HG03060 (cell line): ENCODE data around the gene CSH2.
"Not testable (repeated sequence)": the region's sequence is repeated elsewhere in the genome, so short reads cannot be mapped to it uniquely, and the experiment has no call there.

Experiments
- ATAC-seq: cut with Tn5 transposase; IDR thresholded peaks from one replicate; pipeline ENCODE4 v1.9.1; 2021; ENCODE audit warnings: low read depth, moderate number of reproducible peaks; ENCODE audit not compliant: unreplicated experiment

Gene CSH2

GRCh38 chr17:63866625-63867024 lies 6.9 kb downstream of the CSH2 start:
- not testable (repeated sequence) for ATAC-seq

- ATAC-seq = no peak
Observed at GRCh38 chr17:63859257-63859656, 14.2 kb downstream of the CSH2 start.

- ATAC-seq = not testable (repeated sequence)
Observed at GRCh38 chr17:63856425-63856824, 17.1 kb downstream of the CSH2 start.

GRCh38 chr17:63855185-63855584 lies 18.3 kb downstream of the CSH2 start:
- no peak for ATAC-seq

- no peak for ATAC-seq
Observed at GRCh38 chr17:63854709-63855108, 18.8 kb downstream of the CSH2 start.

- no peak for ATAC-seq
Observed at GRCh38 chr17:63853260-63853659, 20.2 kb downstream of the CSH2 start.

GRCh38 chr17:63850401-63850800 lies 23.1 kb downstream of the CSH2 start:
- no peak for ATAC-seq

- ATAC-seq = no peak
Observed at GRCh38 chr17:63848834-63849689, 24.4 kb downstream of the CSH2 start.

GRCh38 chr17:63847525-63848249 lies 25.8 kb downstream of the CSH2 start:
- no peak for ATAC-seq

GRCh38 chr17:63845509-63845908 lies 28.0 kb downstream of the CSH2 start:
- ATAC-seq = no peak

GRCh38 chr17:63843910-63844677 lies 29.4 kb downstream of the CSH2 start:
- no peak for ATAC-seq

- ATAC-seq = not testable (repeated sequence)
Observed at GRCh38 chr17:63843387-63843888, 30.0 kb downstream of the CSH2 start.

GRCh38 chr17:63842540-63843386 lies 30.7 kb downstream of the CSH2 start, which contains the start of gene SMARCD2:
Gene SMARCD2 (minus strand): TSS chr17:63842685. CDS start chr17:63842674, 11 bp downstream.
- ATAC-seq = peak; percentile 47

- no peak for ATAC-seq
Observed at GRCh38 chr17:63842173-63842539, 31.3 kb downstream of the CSH2 start.

- ATAC-seq = no peak
Observed at GRCh38 chr17:63841350-63842172, 31.9 kb downstream of the CSH2 start.

GRCh38 chr17:63840591-63841349 lies 32.7 kb downstream of the CSH2 start:
- ATAC-seq = no peak

- no peak for ATAC-seq
Observed at GRCh38 chr17:63838631-63839171, 34.8 kb downstream of the CSH2 start.
